Esophagus squamous epithelium (tissue), 5 donors: ENCODE data around the gene CD3D. TPM values are rescaled to one million over a fixed set of nuclear protein-coding genes. Genes with fewer than 3 reads are reported as not detected.

Experiments
- DNase-seq: peaks from one replicate; lab custom pipeline; 2025; lab: John Stamatoyannopoulos, UW
- H3K27ac ChIP-seq, 4 donors: fragments of 200-600 bp; sonication (generic); one replicate each; pipeline ENCODE4 v1.5.1; 2016 to 2019; ENCODE audit warnings: mild to moderate bottlenecking in 1 of 4
- H3K27me3 ChIP-seq, 4 donors: fragments of 200-600 bp; sonication (generic); 1 replicate in 3 of 4; 2 replicates in 1 of 4; pipeline versions ENCODE4 v1.5.1 to v1.6.0; 2017 to 2021; ENCODE audit warnings: antibody characterized with exemption in 1 of 4
- H3K36me3 ChIP-seq, 3 donors: fragments of 200-600 bp; sonication (generic); one replicate each; pipeline ENCODE4 v1.5.1; 2016 to 2019
- H3K4me1 ChIP-seq, 3 donors: fragments of 200-600 bp; sonication (generic); one replicate each; pipeline ENCODE4 v1.5.1; 2017 to 2019
- H3K4me3 ChIP-seq, 4 donors: fragments of 200-600 bp; sonication (generic); 1 replicate in 3 of 4; 2 replicates in 1 of 4; pipeline ENCODE4 v1.5.1; 2016 to 2019; ENCODE audit warnings: mild to moderate bottlenecking in 2 of 4, moderate library complexity in 1 of 4
- H3K9me3 ChIP-seq, 3 donors: fragments of 200-600 bp; sonication (generic); one replicate each; pipeline ENCODE4 v1.5.1; 2016 to 2019
- POLR2A ChIP-seq, 4 donors: fragments of 450-650 bp; IDR thresholded peaks; one replicate each; pipeline ENCODE4 v1.6.1; 2017; ENCODE audit warnings: antibody characterized with exemption in 4 of 4, mild to moderate bottlenecking in 4 of 4, moderate library complexity in 3 of 4
- WGBS, 2 donors: methylation state at CpG; one replicate each; pipeline ENCODE4 v1.1.5; 2018; 5-methylcytosine and 5-hydroxymethylcytosine counted together
- intact Hi-C: fragments of 100-400 bp; cut with DNase I; formaldehyde crosslinking; loops from one replicate; pipeline ENCODE4 v1.15.0; 2022
- total RNA-seq, 4 donors: library from RNA; depleted of rRNA; stranded (reverse); fragments of >200 nt; gene quantifications; one replicate each; pipeline ENCODE4 v1.1.0, GENCODE V29; 2016
- TF ChIP-seq, protein P1 (sequence below), 6 experiments: fragments of 450-650 bp in 4 of 6; fragments of 200-600 bp in 2 of 6; sonication (generic) in 2 of 6; IDR thresholded peaks; one replicate each; pipeline ENCODE4 v1.5.1; 2016 to 2019; ENCODE audit warnings: antibody characterized with exemption in 6 of 6, mild to moderate bottlenecking in 4 of 6, moderate library complexity in 4 of 6
- donor health status: DM: yes; HTN: yes; CAD: no.

CD3D gene
- total RNA-seq, 4 donors from 2014 or later = 5.7 to 11.8 (median 7.2) TPM

- H3K27me3 ChIP-seq = peaks cover 0 to 16% (median 0%) of the 10 kb centered on the region in 4 donors
- no peak overlapping the region for H3K4me3 ChIP-seq
- no peak for DNase-seq
- intact Hi-C loops = loop anchor here (10.0 kb wide), 1 partner anchor 191 kb away; no protein-coding TSS in a partner anchor
- no peaks in the 10 kb centered on the region for H3K9me3 ChIP-seq
- TF ChIP-seq POLR2A (IDR thresholded peaks at IDR 0.05) = no peak
- TF ChIP-seq, protein P1, sequence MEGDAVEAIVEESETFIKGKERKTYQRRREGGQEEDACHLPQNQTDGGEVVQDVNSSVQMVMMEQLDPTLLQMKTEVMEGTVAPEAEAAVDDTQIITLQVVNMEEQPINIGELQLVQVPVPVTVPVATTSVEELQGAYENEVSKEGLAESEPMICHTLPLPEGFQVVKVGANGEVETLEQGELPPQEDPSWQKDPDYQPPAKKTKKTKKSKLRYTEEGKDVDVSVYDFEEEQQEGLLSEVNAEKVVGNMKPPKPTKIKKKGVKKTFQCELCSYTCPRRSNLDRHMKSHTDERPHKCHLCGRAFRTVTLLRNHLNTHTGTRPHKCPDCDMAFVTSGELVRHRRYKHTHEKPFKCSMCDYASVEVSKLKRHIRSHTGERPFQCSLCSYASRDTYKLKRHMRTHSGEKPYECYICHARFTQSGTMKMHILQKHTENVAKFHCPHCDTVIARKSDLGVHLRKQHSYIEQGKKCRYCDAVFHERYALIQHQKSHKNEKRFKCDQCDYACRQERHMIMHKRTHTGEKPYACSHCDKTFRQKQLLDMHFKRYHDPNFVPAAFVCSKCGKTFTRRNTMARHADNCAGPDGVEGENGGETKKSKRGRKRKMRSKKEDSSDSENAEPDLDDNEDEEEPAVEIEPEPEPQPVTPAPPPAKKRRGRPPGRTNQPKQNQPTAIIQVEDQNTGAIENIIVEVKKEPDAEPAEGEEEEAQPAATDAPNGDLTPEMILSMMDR (IDR thresholded peaks at IDR 0.05) = no peak
- WGBS, 2 donors = 64 to 81% methylated on average over 1 of the region's 1 CpG
- H3K27ac ChIP-seq = peak overlapping the region in 3 of 4 donors; percentile 20 to 58 (median 38)
- H3K4me1 ChIP-seq = no peaks in the 10 kb centered on the region
- no peaks in the 10 kb centered on the region for H3K36me3 ChIP-seq
Observed at GRCh38 chr11:118304227-118304567, 38.3 kb downstream of the CD3D start.

DNA sequence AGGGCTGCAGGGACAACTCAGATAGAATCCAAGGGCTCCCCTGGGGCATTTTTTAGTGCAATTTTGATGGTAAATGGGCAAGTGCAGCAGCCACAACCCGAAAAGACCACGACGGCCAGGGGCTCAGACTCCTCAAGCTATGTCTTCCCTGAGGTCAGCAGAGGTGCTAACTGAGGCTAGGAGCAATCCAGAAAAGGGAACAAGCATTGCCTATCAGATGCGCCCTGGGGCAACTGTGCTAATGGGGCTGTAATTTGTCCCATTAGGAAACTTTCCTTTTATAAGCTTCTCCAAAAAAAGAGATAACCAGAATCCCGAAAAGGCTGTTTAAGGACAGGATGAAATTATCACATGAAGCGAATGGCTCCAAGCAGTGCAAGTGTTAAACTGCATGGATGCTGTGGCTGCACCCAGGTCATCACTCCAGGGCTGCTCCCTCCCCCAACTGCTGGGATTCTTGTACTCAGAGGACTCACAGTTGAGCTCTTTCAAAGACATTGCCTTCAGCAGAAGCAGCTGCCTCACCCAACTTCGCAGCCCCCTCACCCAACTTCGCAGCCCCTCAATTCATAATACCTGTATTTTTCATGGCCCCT is 40.8 kb downstream of the CD3D start:
- H3K4me1 ChIP-seq = no peaks in the 10 kb centered on the region
- no peak overlapping the region for H3K4me3 ChIP-seq
- 71 to 80% methylated on average over 6 to 8 of the region's 8 CpGs for WGBS, 2 donors
- H3K27ac ChIP-seq = no peak overlapping the region
- no peaks in the 10 kb centered on the region for H3K36me3 ChIP-seq
- no peak for TF ChIP-seq POLR2A (IDR thresholded peaks at IDR 0.05)
- TF ChIP-seq, protein P1 (IDR thresholded peaks at IDR 0.05) = no peak
- DNase-seq = no peak
- intact Hi-C loops = loop anchor here (10.0 kb wide), 1 partner anchor 193 kb away; no protein-coding TSS in a partner anchor
- H3K27me3 ChIP-seq = peaks cover 0 to 16% (median 0%) of the 10 kb centered on the region in 4 donors
- no peaks in the 10 kb centered on the region for H3K9me3 ChIP-seq

DNA sequence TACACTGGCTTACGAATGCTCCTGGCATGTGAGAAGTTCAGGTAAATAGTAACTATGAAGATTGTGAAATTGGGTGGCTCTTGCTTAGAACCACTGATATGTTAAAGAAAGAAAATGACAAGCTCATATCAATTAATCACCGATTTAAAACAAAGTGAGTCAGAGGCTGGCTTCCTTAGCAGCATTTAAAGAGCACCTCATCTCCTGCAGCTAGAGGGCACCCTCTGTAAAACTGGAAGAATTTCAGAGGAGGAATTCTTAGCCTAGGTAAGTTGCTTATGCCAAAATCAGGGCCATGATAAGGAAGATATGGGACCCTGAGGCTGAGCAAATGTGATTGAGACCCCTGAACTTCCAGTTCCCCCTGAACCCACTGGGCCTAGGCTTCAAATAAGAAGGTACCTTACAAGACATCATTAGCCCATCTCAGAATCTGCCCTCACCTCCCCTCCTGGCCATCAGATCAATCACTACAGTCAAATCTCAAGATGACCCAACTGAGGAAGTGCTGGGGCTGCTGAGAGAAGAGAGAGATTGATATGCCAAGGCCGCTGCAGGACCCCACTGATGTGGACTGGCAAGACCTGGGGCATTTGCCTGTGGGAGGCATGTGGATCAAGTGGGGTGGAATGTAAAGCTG is 46.6 kb downstream of the CD3D start:
- TF ChIP-seq, protein P1 (IDR thresholded peaks at IDR 0.05) = peak; percentile 51 to 85 (median 66)
- no peak for TF ChIP-seq POLR2A (IDR thresholded peaks at IDR 0.05)
- Histone ChIP-seq H3K36me3 (no peaks in the 10 kb centered on the region), H3K27me3 (no peaks in the 10 kb centered on the region), H3K4me1 (peaks cover 0 to 15% (median 4%) of the 10 kb centered on the region in 3 donors), H3K9me3 (no peaks in the 10 kb centered on the region), H3K4me3 (no peak overlapping the region), H3K27ac (no peak overlapping the region)
- WGBS, 2 donors = 22 to 51% methylated on average over 3 of the region's 3 CpGs
- no peak for DNase-seq
- intact Hi-C loops = no loop called here

DNA sequence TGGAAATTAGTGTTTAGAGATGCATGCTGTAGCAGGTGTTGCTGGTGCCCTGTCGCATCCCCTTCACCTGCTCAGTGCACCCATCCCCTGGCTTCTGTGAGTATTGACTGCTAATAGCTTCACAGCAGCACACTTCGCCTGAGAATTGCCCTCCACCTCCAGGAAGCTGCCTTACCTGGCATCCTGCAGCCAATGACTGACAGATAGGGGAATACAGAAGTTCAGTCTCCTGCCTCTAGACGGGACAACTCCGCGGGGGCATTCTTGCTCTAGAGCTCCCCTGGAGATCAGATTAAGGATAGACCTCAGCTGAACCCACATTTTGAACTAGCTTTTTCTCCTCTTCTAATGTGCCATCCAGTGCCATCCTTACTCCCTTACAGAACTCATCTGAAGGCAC is 47.3 kb downstream of the CD3D start:
- intact Hi-C loops = no loop called here
- H3K36me3 ChIP-seq = no peaks in the 10 kb centered on the region
- 83 to 84% methylated on average over 5 of the region's 5 CpGs for WGBS, 2 donors
- H3K9me3 ChIP-seq = no peaks in the 10 kb centered on the region
- H3K4me1 ChIP-seq = peaks cover 0 to 19% (median 4%) of the 10 kb centered on the region in 3 donors
- no peak overlapping the region for H3K27ac ChIP-seq
- TF ChIP-seq, protein P1 (IDR thresholded peaks at IDR 0.05) = no peak
- no peak for TF ChIP-seq POLR2A (IDR thresholded peaks at IDR 0.05)
- DNase-seq = no peak
- H3K4me3 ChIP-seq = no peak overlapping the region
- H3K27me3 ChIP-seq = no peaks in the 10 kb centered on the region

GRCh38 chr11:118294053-118294452 is 48.5 kb downstream of the CD3D start:
- WGBS, 2 donors = 86 to 98% methylated on average over 2 of the region's 2 CpGs
- H3K27me3 ChIP-seq = no peaks in the 10 kb centered on the region
- TF ChIP-seq, protein P1 (IDR thresholded peaks at IDR 0.05) = no peak
- no peak for TF ChIP-seq POLR2A (IDR thresholded peaks at IDR 0.05)
- H3K4me3 ChIP-seq = no peak overlapping the region
- H3K36me3 ChIP-seq = no peaks in the 10 kb centered on the region
- intact Hi-C loops = loop anchor here (5.0 kb wide), 1 partner anchor 92 kb away; no protein-coding TSS in a partner anchor
- peaks cover 0 to 19% (median 4%) of the 10 kb centered on the region in 3 donors for H3K4me1 ChIP-seq
- H3K27ac ChIP-seq = no peak overlapping the region
- no peaks in the 10 kb centered on the region for H3K9me3 ChIP-seq
- DNase-seq = no peak
